GM12878 (cell line): ENCODE data around the gene HEMK1.
A peak's percentile ranks its signal among the peaks of the same experiment; 100 is the strongest.

Experiments used
- CHD4 ChIP-seq: fragments of 200-600 bp; sonication (generic); IDR thresholded peaks from 2 replicates; pipeline ENCODE4 v1.6.1; 2016; ENCODE audit warnings: mild to moderate bottlenecking
- CREM ChIP-seq: IDR thresholded peaks from 2 replicates; pipeline ENCODE4 v1.6.1; 2014; ENCODE audit warnings: antibody characterized with exemption, low read depth
- EZH2 ChIP-seq: IDR thresholded peaks from 2 replicates; pipeline ENCODE4 v1.6.1; 2012; ENCODE audit warnings: low read depth, mild to moderate bottlenecking, control low read depth, inconsistent platforms, low read length, borderline replicate concordance; ENCODE audit not compliant: control insufficient read depth
- HCFC1 ChIP-seq: fragments of 150-350 bp; IDR thresholded peaks from 2 replicates; pipeline ENCODE4 v1.6.1; 2014; ENCODE audit warnings: low read length
- MXI1 ChIP-seq: fragments of 150-350 bp; IDR thresholded peaks from 2 replicates; pipeline ENCODE4 v1.6.1; 2011; ENCODE audit warnings: low read depth, mild to moderate bottlenecking, inconsistent platforms, low read length, improper control_type of control experiment
- POLR2A ChIP-seq: IDR thresholded peaks from 2 replicates; pipeline ENCODE4 v1.6.1; 2011; ENCODE audit warnings: low read depth, mild to moderate bottlenecking, low read length
- SIX5 ChIP-seq: IDR thresholded peaks from 2 replicates; pipeline ENCODE4 v1.6.1; 2011; ENCODE audit warnings: mild to moderate bottlenecking, low read depth, low read length, moderate library complexity; ENCODE audit not compliant: severe bottlenecking
- SMC3 ChIP-seq: IDR thresholded peaks from 2 replicates; pipeline ENCODE4 v1.6.1; 2011; ENCODE audit warnings: low read length, improper control_type of control experiment, borderline replicate concordance

GRCh38 chr3:50550079-50550736 lies 19.1 kb upstream of the HEMK1 start:
- no peak for TF ChIP-seq POLR2A
- TF ChIP-seq SIX5, result no peak
- no peak for TF ChIP-seq CREM
- TF ChIP-seq SMC3, result peak; percentile 49; the same call in 1 of the 2 replicates
- TF ChIP-seq HCFC1, result no peak
- TF ChIP-seq MXI1, result no peak
- TF ChIP-seq CHD4, result no peak
- no peak for TF ChIP-seq EZH2
